Activated CD8-positive, alpha-beta memory T cell treated with anti-CD3 and anti-CD28 coated beads, Interleukin-2, amount 50 U/mL, for 24 hours (primary cell): ENCODE measurements around the gene SCT.

Experiments used
- DNase-seq: peaks from one replicate; pipeline ENCODE4 v3.0.0-alpha.2; 2020; ENCODE audit errors: extremely low read depth

Gene SCT

GRCh38 chr11:623349-623869, 3.6 kb downstream of the SCT start:
- DNase-seq = no peak

DNA sequence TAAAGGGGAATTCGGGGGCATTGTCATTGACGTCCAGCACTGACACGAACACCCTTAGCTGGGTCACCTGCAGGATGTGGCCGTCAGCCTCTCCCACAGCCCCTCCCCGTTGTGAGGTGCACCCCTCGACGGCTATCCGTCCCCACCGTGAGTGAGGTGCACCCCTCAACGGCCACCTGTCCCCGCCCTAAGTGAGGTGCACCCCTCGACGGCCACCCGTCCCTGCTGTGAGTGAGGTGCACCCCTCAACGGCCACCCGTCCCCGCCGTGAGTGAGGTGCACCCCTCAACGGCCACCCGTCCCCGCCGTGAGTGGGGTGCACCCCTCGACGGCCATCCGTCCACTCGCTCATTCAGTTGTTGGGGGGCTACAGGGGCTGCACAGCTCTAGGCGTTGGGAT, 5.1 kb downstream of the SCT start:
- DNase-seq = no peak

- DNase-seq = no peak
Observed at GRCh38 chr11:620935-621814, 5.8 kb downstream of the SCT start.

GRCh38 chr11:620201-620600, 6.8 kb downstream of the SCT start:
- DNase-seq = no peak

DNA sequence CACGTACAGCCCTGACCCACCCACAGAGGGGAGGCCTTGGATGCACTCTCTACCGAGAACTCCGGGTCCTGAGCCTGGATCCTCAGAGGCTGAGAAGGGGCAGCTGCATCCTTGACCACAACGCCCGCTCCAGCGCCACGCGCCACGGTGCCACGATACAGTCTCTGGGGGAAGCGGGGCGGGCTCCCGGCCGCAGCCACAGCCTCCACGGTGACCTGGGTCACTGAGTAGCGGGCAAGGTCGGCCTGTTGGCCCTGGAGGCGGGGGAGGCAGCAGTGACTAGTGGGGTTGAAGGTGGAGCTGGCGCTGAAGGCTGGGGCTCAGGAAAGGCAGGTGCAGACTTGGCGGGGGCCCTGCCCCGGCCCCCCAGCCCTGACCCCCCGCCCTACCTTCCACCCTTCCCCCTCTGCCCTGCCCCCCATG, 7.3 kb downstream of the SCT start:
- DNase-seq = no peak

- DNase-seq = no peak
Observed at GRCh38 chr11:618856-619627, 7.9 kb downstream of the SCT start.

- DNase-seq = no peak
Observed at GRCh38 chr11:617912-618682, 8.9 kb downstream of the SCT start.

DNA sequence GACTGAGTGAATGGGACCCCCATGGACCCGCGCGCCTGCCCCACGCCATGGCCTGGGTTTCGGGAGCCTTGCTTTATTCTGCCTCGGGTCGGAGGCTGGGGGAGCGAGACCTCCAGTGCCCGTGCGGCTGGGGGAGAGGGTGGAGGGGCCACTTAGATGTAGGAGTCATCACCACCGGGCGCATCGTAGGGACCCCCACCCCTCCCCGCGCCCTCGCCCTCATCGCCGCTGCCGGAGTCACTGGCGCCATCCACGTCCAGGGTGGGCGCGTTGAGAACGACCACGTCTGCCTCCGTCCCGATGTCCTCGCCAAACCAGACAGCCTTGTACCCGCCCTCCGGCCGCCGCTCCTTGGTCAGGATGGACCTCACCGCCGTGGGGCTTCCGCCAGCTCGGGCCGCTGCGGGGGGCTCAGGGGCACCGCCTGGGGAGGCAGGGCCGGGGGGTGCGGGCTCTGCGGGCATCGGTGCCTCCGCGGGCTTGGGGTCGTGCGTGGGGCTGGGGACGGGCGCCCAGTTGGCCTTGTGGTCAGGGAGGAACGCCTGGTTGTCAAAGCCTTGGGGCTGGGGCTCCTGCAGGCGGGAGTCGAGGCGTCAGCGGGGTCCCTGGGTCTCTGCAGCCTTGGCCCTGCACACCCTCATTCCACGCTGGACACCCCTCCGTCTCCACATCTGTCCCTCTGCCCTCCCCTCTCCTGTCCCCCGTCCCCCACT, 9.6 kb downstream of the SCT start:
- DNase-seq = no peak

- DNase-seq = no peak
Observed at GRCh38 chr11:616320-617198, 10.4 kb downstream of the SCT start.

- DNase-seq = peak; percentile 66
Observed at GRCh38 chr11:615504-616319, 11.3 kb downstream of the SCT start, which contains the start of gene IRF7. Gene IRF7, minus strand, starts transcription at chr11:615950. Its CDS starts 586 bp downstream, at chr11:615364.

- no peak for DNase-seq
Observed at GRCh38 chr11:614623-615503, 12.1 kb downstream of the SCT start.

DNA sequence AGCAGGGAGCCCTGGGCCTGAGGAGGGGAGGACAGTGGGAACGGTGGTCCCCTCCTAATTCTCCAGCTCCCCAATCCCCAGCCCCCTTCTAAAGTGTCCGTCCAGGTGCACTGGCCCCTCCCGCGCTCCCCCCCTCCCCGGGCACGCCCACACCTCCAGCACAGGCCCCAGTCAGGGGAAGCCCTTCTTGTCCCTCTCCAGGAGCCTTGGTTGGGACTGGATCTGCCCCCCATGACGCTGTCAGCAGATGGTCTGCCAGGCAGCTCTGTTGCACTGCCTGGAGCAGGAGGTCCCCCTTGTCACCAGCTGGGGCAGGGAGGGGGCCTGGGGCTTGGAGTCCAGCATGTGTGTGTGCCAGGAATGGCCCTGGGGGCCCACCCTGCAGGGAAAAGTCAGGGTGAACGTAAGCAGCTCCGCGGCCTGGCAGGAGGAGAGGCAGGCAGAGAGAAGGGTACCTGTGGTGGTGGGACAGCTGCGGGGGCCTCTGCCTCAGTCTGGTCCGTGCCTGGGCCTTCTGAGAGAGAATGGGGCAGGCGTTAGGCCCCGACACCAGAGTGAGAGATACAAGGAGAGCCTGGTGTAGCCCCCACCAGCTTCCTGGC, 12.9 kb downstream of the SCT start:
- DNase-seq = no peak

- DNase-seq = peak; percentile 47
Observed at GRCh38 chr11:613369-613968, 13.5 kb downstream of the SCT start.

DNA sequence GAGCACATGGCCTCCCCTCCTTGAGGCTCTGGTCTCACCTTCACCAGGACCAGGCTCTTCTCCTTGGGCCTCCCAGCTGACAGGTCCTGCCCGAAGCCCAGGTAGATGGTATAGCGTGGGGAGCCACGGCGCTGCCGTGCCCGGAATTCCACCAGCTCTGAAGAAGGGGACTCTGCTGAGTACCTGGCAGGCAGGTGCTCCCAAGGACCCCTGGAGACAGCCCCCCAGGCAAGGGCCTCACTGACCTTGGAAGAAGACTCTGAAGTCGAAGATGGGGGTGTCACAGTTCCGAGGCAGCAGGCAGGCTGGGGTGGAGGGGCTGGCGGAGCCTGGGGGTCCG, 14.1 kb downstream of the SCT start:
- DNase-seq = no peak

DNA sequence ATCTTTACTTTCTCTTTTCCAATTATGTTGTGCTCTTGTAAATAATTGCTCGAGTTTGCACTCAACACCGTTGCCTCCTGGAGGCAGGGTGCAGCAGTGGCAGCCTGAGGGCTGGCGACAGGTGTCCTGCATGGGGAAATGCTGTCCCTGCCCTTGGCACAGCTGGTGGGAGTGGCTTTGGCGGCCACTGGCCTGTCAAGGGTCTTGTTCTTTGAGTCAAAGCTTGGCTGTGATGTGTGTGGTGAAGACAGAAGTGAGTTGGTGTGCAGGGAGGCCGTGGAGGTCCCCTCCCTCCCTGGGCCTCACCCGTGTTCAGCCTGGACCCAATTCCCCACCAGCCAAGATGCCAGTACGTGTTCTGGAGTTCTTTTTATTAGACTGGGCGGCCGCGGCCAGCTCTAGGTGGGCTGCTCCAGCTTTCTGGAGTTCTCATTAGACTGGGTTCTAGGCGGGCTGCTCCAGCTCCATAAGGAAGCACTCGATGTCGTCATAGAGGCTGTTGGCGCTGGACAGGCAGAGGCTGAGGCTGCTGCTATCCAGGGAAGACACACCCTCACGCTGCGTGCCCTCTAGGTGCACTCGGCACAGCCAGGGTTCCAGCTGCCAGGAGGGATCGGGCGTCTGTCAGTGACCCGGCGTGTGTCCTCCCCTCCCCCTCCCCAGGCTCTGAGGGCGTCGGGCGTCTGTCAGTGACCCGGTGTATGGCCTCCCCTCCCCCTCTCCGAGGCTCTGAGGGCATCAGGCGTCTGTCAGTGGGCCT, 14.6 kb downstream of the SCT start:
- DNase-seq = no peak

DNA sequence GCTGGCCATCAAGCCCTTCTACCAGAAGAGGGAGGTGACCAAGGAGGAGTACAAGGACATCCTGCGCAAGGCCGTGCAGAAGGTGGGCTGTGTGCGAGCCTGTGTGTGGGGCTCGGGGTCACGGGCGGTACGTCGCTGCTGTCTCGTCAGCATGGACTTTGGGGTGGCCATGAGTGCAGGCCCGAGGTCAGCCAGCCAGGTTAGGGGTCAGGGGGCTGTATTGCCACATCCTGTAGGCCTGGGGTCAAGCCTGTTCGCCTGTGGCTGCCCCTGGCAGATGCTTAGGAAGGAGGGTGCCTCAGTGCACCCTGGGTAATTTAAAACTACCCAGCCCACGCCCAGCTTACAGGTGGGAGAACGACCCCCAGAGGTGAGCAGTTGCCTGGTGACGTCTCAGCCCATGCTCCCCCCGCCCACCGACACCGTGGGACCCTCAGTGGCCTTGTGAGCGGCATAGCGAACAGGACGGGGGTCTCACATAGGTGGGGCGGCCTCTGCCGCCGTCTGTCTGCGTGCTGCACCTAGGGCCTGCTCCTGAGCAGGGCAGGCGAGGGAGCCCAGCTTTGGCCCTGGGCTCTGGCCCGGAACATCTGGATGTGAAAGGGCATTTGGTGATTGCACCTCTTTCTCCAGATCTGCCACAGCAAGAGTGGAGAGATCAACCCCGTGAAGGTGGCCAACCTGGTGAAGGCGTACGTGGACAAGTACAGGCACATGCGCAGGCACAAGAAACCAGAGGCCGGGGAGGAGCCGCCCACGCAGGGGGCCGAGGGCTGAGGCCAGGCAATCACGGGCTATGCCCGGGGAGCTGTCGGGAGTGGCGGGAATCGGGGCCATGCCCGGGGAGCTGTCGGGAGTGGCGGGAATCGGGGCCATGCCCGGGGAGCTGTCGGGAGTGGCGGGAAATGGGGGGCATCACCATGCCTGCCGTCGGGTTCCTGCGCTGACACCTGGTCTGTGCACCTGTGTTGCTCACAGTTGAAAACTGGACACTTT, 15.7 kb downstream of the SCT start:
- no peak for DNase-seq
